ENCODE measurements around the gene ECE1. TPM values are rescaled to one million over a fixed set of nuclear protein-coding genes. Genes with fewer than 3 reads are reported as not detected.

The ECE1 gene
- total and polyA plus RNA-seq, 4 donors: 12.1 to 155 (median 123) TPM

Other genes starting within 250 kb of the ECE1 start
- gene EIF4G3, start 113.6 kb downstream of the ECE1 start, total RNA-seq: 10 to 100 TPM; 59.0 to 84.4 TPM
- gene EIF4G3, start 113.6 kb downstream of the ECE1 start, polyA plus RNA-seq: 10 to 100 TPM in 1 of 2 donors, 1 to 10 TPM in 1; 7.3 to 15.6 TPM
- gene NBPF3, start 149.7 kb upstream of the ECE1 start, total RNA-seq: 1 to 10 TPM; 5.7 to 6.6 TPM
- 1 to 10 TPM; 2.6 to 3.7 TPM for gene NBPF3, start 149.7 kb upstream of the ECE1 start, polyA plus RNA-seq
- gene ALPL, start 219.0 kb upstream of the ECE1 start, total RNA-seq: 10 to 100 TPM in 1 of 2 donors, 1 to 10 TPM in 1; 6.7 to 22.3 TPM
- 1 to 10 TPM; 2.5 to 4.3 TPM for gene ALPL, start 219.0 kb upstream of the ECE1 start, polyA plus RNA-seq